HG02763 (cell line): ENCODE measurements around the gene DST.
"Not testable (repeated sequence)": the region's sequence is repeated elsewhere in the genome, so short reads cannot be mapped to it uniquely, and the experiment has no call there.

Source experiments
- ATAC-seq: cut with Tn5 transposase; IDR thresholded peaks from one replicate; pipeline ENCODE4 v1.9.1; 2021; ENCODE audit warnings: mild to moderate bottlenecking, moderate library complexity; ENCODE audit not compliant: unreplicated experiment

DST gene

DNA sequence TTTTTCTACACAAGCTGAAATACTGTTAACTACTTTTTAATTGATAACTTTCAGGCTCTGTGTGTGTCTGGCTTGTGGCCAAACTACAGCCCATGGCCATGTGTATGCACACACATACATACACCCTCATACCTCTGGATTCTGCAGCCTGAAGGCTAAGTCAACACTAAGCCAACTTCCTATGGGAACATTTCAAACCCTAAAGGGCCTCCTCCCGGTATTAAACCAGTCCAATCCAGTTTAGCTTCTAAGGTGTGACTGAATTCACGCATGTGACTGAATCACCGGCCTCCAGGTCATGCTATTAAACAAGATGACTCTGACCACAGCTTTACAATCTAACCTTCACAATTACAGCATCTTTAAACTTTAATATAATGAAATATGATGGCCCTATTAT lies 20.7 kb upstream of the DST start:
- ATAC-seq = no peak

DNA sequence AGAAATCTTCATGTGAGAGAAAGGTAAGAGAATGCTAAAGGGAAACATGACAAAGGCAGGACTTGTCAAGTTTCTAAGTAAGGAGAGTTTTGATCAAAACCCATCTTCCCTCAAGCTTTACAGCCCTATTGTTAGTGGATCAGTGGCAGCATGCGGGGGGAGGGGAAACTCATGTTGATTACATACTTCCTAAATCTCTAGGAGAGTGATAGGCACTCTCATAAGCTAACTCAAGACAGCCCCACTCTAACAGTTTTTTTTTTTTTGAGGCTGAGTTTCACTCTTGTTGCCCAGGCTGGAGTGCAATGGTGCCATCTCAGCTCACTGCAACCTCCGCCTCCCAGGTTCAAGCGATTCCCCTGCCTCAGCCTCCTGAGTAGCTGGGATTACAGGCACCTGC lies 18.6 kb upstream of the DST start:
- not testable (repeated sequence) for ATAC-seq

DNA sequence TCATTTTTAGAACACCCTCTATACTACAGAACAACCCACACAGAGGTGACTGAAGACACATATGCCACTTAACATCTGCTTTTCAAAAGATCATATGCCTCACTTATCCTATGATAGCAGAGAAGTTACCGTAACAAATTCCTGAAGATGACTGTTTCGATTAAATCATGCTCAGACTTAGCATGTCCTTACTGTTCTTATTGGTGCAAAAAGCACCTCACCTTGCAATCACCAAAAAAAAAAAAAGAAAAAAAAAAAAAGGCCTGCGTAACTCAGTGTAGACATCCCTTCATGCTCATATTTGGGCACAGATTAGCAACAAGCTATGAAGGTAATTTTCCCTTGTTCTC lies 17.7 kb upstream of the DST start:
- peak; percentile 34 for ATAC-seq

DNA sequence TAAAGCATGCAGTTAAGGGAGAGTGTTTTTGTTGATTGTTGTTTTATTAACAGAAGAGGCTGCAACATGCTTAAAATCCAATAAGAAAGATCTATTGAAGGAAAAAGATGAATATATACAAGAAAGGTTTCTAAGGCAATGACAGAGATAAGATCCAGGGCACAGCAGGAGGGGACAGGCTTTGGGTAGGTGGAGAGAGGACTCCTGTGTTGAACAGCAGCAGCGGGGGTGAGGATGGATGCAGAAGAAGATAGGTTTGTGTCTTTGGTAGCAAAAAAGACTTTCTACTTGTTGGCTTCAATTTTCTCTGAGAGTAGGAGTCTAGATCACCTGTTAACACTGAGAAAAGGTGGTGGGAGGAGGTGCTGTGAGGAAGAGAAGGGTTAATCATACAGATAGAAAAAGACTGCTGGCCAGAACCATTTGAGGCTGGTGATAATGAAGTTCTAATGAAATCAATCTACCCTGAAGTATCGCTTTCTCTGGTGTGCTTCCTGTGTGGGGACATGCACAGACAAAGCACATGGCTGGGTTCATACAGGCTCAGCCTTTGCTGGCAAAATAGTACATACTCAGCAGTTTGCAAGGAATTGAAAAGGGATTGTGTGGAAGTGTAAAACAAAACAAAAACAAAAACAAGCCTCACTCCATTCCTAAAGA lies 17.2 kb upstream of the DST start:
- ATAC-seq = peak; percentile 74

DNA sequence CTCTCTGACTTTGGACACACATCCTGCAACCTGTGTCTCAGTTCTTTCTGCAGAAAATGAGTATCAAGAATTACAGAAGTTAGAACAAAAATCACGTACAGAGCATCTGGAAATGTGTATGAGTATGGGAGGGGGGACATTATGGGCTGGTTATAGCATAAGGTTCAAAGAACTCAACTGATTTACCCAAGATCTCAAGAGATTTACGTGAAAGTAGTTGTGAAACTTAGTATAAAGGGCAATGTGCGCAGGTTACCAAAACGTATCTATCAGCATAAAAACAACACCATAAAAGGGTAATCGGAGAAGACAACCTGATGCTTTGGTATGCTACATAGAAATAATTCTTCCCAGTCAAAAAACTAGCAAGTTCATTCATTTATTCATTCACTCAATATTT lies 15.6 kb upstream of the DST start:
- ATAC-seq = no peak

DNA sequence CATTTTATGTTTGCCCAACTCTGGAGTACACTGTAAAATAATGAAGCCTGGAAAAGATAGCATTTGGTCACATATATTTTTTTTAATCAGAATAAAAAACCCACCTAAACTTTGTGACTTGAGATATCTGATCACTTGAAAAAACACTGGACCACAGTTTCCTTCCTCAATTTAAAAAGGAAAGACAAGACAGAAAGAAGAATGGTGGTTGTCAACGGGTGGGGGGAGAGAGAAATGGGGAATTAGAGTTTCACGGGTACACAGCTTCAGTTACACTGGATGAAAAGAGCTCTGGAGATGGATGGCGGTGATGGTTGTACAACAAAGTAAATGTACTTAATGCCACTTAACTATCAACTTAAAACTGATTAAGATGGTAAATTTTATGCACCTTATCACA lies 14.7 kb upstream of the DST start:
- no peak for ATAC-seq

DNA sequence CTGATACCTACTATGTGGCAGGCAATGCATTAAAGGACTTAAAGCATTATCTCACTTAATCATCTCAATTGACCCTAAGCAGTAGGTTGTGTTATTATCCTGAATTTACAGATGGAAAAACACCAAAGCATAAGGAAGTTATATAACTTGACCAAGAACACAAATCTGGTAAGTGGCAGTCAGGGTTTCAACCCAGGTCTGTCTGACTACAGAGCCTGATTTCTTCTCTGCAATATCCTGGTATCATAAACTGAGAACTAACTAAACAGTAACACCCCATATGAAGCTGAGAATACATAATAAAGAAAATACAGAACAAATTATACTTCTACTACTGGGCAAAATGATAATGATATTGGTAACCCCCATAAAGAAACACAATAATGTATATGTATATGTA lies 13.8 kb upstream of the DST start:
- ATAC-seq = no peak

DNA sequence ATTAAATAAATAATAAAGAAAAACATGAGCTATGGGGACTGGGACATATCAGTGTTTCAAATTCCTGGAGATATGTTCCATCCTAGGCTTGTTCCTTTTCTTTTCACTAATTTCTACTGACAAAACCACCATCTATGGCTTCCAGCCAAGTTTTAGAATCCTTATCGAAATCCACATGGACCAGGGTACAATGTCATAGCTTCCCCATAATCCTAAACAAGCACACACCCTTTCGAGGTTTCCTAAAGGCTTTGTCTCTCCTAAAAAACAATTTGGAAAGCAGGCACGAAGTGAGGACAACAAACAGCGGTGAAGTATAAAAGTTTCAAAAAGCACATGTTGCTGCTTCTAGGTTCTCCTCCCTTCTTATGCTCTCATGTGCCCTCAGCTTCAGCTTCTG lies 13.3 kb upstream of the DST start:
- no peak for ATAC-seq

DNA sequence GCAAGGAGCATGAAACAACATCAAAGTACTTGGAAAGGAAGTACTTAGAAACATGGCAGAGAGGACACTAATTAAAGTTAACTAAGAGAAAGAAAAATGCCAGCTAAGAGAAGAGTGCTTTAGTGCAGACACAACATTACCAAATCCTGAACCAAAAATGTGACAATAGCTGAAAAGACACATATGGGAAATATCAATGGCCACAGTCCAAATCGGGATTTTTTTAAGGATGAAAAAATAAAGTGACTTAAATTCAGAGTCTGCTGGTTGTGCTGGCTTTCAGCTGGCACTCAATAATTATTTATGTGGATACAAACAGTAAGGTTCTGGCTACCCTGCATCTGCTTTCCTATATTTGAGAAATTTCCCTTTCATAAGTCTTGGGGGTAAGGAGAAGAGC lies 12.6 kb upstream of the DST start:
- no peak for ATAC-seq

DNA sequence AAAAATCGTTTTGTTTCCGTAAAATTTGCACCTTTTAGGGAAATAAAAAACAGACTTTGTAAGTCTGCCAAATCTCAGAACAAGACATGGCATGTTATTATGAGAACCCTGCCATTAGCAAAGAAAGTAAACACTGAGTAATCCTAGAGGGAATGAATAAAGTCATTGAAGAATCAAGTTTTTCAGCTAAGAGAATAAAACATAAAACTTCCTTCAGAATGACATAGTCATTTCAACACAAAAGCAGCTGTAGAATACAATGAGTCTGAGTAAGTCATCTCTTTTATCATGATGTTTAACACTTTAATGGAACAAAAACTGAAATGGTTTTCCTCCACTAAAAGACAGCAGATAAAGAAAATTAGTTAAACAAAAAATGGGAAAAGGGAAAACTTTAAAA lies 10.3 kb upstream of the DST start:
- no peak for ATAC-seq

DNA sequence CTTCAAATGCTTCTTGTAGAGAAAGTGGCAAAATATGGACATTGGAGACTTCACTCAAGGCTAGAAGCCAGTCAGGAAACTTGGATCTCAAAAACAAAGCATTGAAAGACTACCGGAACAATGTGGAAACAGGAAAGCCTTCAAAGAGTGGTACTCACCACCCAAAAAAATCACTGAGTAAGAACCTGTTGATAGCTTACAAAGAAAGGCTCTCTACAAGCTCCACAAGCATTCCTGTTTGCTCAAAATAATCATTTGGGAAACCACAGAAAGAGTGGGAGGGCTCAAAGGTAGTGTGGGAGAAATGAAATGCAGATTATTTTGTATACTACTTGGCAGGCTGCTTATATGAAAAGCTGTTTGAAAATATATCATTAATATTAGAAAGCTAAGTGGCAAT lies 9.5 kb upstream of the DST start:
- no peak for ATAC-seq

DNA sequence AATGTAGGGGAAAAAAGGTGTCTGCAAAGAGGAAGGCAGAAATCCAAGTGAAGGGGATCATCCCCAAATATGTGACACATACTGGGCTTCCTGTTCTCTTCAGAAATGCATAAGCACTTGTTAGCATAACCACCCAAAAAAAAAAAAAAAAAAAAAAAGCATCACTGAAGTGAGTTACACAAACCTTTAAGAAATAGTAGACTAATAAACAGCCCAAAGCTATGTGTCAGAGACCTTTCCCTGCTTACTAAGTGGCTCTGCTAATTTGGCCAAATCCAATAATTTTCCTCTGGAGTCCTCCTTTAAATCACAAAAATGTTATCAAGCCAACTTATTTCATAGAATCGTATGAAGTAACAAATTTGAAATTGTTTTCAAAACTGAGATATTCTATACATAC lies 7.5 kb upstream of the DST start:
- ATAC-seq = no peak

DNA sequence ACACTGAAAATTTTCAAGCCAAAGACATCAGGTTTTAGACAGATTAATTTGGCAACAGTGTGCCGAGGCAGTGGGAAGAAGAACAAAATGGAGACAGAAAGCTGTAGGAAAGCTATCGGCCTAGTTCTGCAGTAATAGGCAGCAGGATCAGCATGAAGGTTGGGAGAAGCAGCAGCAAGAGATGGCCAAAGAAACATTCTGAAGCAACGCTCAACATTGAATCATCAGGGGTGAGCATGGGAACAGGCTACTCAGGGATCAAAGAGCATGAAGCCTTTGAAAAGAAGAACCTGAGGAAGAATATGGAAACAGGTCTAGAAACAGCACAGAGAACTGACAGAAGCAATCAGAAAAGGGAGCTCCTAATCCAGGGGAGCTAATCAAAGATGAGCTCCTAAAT lies 7.1 kb upstream of the DST start:
- no peak for ATAC-seq

DNA sequence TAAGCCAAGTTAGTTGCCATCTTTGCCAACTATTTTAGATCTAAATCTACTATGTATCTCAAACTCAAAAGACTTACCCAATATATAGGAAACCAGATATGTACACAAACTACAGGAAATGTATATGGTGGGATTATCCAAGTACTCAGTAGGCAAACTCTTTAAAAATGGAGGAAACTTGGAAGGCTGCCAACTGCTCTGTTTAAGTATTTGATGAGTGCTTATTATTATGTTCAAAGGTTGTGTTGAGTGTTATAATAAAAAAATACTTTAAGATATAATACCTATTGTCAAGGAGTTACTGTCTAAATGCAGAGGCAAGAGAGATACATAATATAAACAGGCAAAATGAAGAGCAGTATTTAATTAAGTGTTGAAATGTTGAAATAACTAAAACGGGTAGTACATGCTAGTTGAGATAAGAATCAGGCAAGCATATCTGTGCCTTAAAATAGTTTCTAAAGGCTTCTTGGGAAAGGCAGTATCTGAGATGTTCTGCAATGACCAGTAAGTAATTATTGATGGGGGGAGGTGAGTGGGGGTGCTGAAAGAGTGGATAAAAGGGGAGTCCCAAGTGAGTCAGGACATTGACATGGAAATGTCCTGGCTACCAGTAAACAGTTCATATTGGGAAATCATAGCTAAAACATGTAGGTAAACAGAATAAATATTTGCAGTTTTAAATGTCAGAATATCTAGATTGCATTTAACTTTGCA lies 6.5 kb upstream of the DST start:
- ATAC-seq = no peak

DNA sequence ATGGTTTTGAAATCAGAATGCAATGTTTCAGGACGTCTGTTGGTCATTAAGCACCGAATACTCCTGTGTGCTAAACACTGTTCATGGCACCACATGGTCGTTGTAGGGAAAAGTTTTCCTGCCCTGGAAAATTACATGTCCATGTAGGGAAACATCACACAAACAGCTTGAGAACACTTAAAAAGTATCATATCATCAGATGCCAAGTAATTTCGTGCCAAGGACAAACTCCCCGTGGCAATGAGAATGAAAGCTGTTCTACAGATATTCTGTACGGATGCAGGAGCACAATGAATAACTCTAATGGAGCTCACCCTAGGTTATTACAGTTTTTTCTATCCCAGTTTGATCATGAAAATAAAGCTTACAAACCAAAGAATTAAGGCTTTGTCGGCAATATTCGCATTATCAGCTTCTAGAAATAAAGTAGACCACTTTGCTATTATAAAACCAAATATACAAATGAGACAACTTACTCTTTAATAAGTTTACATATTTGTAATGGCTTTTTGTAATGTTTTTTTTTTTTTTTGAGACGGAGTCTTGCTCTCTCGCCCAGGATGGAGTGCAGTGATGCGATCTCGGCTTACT lies 4.6 kb upstream of the DST start:
- ATAC-seq = no peak

DNA sequence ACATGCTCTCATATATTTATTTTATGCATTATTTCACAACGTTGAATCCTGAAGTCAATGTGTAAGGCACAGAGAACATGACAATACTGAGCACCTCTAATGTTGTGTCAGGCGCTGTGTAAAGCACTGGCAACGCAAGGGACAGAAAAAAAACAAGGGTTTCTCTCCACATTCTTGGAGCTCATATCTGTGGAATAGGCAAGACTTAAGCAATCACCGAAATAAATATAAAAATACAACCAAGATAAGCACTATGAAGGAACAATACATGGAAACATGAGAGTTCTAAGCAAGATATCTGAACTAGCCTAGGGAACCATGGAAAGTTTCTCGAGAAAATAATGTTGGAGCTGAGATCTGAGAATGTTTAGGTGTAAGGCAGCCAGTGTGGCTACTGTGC lies 1.7 kb upstream of the DST start:
- ATAC-seq = no peak

DNA sequence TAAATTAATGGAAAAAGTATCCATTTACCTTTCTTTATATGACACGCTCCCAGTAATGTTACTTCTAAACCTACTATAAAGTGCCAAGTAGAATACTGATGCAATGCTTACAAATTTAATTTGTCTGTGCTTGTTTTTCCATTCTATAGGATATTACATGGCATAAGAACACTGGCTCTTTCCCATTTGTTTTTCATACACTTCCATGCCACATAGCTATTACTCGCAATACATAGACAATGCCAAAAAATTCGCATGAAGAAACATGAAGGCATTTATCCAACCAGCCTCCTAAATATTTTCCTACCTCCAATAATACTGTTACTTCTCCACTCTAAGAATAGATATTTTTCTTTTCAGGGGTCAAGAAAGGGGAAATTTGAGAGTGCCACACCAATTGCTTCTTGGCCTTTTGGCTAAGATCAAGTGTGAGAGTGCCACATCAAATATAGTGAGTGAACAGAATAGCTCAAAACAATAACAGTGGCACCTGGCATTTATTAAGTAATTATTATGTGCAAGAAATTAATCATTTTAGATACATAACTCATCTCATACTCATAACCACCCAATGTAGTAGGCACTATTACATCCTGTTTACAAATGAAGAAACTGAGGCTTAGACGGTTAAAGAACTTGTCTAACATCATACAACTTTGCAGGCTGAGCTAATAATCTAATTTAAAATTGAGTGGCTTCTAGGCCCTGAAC lies 845 bp upstream of the DST start:
- ATAC-seq = no peak

DNA sequence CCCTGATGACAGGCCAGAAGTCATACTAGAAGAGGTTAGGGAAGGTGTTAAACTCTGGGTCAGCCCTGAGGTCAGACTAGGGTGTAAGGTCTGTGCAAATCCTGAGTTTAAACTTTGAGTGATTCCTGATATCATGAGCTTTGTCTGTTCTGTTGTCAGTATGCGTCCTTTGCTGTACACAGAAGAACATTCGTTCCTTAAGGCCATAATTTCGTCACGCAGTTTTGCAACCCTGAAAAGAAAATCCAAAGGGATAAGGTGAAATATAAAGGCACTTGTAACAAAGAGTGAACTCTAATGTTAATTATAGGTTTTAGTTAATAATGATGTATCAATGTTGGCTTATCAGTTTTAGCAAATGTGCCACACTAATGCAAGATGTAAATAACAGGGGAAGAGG lies 2.3 kb downstream of the DST start:
- no peak for ATAC-seq

DNA sequence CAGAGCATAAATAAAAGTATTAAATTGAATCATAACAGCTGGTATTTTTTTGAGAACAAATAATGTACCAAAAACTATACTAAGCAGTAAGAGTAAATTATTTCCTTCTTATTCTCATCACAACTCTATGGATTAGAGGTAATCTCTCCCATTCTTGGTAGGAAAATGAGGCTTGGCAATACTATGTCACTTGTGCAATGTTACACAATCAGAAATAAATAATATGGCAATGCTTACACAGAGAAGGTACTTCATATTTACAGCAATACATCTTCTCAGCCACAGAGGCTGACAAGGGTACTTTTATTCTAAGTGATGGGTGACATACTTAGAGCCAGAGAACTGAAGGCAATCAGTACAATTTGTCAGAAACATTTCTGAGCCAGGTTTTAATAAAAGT lies 3.9 kb downstream of the DST start:
- no peak for ATAC-seq

DNA sequence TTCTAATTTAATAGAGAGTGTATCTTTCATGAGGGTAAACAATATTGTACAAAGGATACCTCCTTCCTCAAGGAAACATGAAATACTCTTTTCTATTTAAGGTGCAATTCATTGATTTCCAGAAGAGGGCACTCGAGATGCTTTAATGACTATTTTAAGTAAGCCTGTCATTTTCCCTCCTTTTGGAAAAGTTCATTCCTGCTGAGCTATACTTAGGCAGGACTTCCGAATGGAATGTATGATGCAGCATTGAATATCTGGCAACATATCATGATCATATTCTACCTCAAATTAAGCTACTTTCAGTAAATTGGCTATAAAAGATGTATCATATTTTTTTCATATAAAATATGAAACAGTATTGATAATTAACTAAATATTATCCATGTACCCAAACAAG lies 5.0 kb downstream of the DST start:
- no peak for ATAC-seq

DNA sequence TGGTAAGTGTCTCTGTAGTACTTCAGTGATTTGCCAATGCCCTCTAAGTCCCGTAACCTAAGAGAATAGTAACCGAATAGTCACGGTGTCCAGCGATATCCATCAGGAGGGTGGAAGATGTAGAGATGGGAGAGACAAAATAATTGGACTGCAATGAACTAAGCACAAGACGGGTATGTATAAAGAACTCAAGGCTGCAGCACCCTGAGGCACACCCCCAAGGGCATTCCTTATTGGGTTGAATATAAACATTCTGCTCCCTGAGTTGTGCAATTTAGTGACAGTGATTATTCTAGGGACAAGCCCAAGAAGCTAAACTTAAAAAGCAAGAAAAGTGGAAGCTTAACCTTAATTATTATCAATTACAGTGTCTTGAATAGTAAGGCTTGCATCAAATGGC lies 14.6 kb downstream of the DST start:
- no peak for ATAC-seq

DNA sequence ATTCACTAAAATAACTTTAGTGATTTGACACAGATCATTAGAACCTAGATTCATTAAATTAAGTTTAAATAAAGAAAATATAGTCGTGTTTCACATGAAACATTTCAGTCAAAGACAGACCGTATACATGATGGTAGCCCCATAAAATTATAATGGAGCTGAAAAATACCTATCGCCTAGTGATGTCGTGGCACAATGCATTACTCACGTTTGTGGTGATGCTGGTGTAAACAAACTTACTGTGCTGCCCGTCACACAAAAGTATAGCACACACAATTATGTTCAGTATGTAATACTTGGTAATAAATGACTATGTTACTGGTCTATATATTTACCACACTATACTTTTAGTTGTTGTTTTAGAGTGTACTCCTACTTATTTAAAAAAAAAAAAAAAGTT lies 17.3 kb downstream of the DST start:
- ATAC-seq = no peak
